Upper lobe of left lung (tissue), 6 donors: ENCODE measurements around the gene MTAP. TPM values are rescaled to one million over a fixed set of nuclear protein-coding genes. Genes with fewer than 3 reads are reported as not detected.

Experiments used
- ATAC-seq, 2 donors: fragments of 200-7000 bp; cut with Tn5 transposase; one replicate each; pipeline ENCODE4 v1.9.1; 2022; ENCODE audit warnings: mild to moderate bottlenecking in 2 of 2, moderate library complexity in 2 of 2; ENCODE audit not compliant: low FRiP score in 2 of 2
- DNase-seq, 2 donors: peaks; one replicate each; pipeline ENCODE4 v3.0.0-alpha.2; 2019 to 2020
- H3K27ac ChIP-seq, 4 donors: fragments of 200-600 bp; sonication (generic); one replicate each; pipeline ENCODE4 v1.5.1; 2016 to 2019
- H3K27me3 ChIP-seq, 4 donors: fragments of 200-600 bp; sonication (generic); one replicate each; pipeline ENCODE4 v1.5.1; 2017 to 2019
- H3K36me3 ChIP-seq, 4 donors: fragments of 200-600 bp; sonication (generic); one replicate each; pipeline ENCODE4 v1.5.1; 2016 to 2019
- H3K4me1 ChIP-seq, 4 donors: fragments of 200-600 bp; sonication (generic); one replicate each; pipeline ENCODE4 v1.5.1; 2018 to 2019
- H3K4me3 ChIP-seq, 4 donors: fragments of 200-600 bp; sonication (generic); one replicate each; pipeline ENCODE4 v1.5.1; 2017 to 2019; ENCODE audit warnings: mild to moderate bottlenecking in 2 of 4, moderate library complexity in 1 of 4
- H3K9me3 ChIP-seq, 4 donors: fragments of 200-600 bp; sonication (generic); one replicate each; pipeline ENCODE4 v1.5.1; 2018 to 2019
- EP300 ChIP-seq, 4 donors: sonication (generic); formaldehyde crosslinking; IDR thresholded peaks; one replicate each; pipeline ENCODE4 v1.5.1; 2017; ENCODE audit warnings: antibody characterized with exemption in 4 of 4, control low read depth in 2 of 4
- POLR2A ChIP-seq, 4 donors: fragments of 450-650 bp; IDR thresholded peaks; one replicate each; pipeline ENCODE4 v1.5.1; 2016 to 2017; ENCODE audit warnings: antibody characterized with exemption in 4 of 4, mild to moderate bottlenecking in 2 of 4
- POLR2AphosphoS5 ChIP-seq, 2 donors: sonication (generic); formaldehyde crosslinking; IDR thresholded peaks; one replicate each; pipeline ENCODE4 v1.5.1; 2017; ENCODE audit warnings: antibody characterized with exemption in 2 of 2
- WGBS, 2 donors: methylation state at CpG; one replicate each; pipeline ENCODE4 v1.1.5; 2017 to 2018; 5-methylcytosine and 5-hydroxymethylcytosine counted together
- total RNA-seq, 6 donors: library from RNA; depleted of rRNA in 4 of 6; stranded (reverse); fragments of >200 nt in 4 of 6; gene quantifications; one replicate each; pipeline versions ENCODE4 v1.1.0 to v1.2.1, GENCODE V29; 2016 to 2021
- TF ChIP-seq, protein P1 (sequence below), 6 experiments: fragments of 450-650 bp in 4 of 6; fragments of 200-600 bp in 2 of 6; sonication (generic) in 2 of 6; IDR thresholded peaks; one replicate each; pipeline ENCODE4 v1.5.1; 2016 to 2019; ENCODE audit warnings: antibody characterized with exemption in 6 of 6
- donor health status: DM: no; HTN: no; CAD: no; lungs with moderate emphysema.
- donor health status: DM: no; HTN: yes; CAD: no; lungs with severe emphysema.

Gene MTAP
- total RNA-seq, 6 donors from 2014 or later: 10.5 to 35.0 (median 25.7) TPM

DNA sequence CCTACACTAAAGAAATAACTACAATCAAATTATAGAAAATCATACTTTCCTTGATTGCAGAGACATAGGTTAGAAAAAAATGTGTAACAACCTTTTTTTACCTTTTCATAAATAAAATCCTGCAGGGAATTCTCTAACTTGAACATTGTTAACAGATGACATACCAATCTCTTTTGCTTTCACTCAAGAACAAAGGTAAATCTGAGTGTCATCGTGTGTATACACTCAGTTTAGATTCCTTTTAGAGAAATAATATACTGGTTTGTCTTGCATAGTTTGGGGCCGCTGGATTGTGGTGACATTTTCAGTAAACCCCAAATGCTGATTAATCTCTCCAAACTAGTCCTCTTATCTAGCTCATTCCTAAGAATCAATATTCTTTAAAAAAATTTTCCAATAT lies 20.8 kb upstream of the MTAP start:
- TF ChIP-seq EP300 (IDR thresholded peaks at IDR 0.05) (no peak), POLR2AphosphoS5 (IDR thresholded peaks at IDR 0.05) (no peak), POLR2A (IDR thresholded peaks at IDR 0.05) (no peak)
- TF ChIP-seq, protein P1, sequence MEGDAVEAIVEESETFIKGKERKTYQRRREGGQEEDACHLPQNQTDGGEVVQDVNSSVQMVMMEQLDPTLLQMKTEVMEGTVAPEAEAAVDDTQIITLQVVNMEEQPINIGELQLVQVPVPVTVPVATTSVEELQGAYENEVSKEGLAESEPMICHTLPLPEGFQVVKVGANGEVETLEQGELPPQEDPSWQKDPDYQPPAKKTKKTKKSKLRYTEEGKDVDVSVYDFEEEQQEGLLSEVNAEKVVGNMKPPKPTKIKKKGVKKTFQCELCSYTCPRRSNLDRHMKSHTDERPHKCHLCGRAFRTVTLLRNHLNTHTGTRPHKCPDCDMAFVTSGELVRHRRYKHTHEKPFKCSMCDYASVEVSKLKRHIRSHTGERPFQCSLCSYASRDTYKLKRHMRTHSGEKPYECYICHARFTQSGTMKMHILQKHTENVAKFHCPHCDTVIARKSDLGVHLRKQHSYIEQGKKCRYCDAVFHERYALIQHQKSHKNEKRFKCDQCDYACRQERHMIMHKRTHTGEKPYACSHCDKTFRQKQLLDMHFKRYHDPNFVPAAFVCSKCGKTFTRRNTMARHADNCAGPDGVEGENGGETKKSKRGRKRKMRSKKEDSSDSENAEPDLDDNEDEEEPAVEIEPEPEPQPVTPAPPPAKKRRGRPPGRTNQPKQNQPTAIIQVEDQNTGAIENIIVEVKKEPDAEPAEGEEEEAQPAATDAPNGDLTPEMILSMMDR (IDR thresholded peaks at IDR 0.05): no peak
- ATAC-seq (no peak), DNase-seq (no peak)
- Histone ChIP-seq H3K27ac (no peak overlapping the region), H3K4me1 (no peaks in the 10 kb centered on the region), H3K4me3 (no peak overlapping the region), H3K27me3 (no peaks in the 10 kb centered on the region), H3K36me3 (no peaks in the 10 kb centered on the region), H3K9me3 (no peaks in the 10 kb centered on the region)
- 72 to 85% methylated on average over 2 of the region's 2 CpGs for WGBS, 2 donors

DNA sequence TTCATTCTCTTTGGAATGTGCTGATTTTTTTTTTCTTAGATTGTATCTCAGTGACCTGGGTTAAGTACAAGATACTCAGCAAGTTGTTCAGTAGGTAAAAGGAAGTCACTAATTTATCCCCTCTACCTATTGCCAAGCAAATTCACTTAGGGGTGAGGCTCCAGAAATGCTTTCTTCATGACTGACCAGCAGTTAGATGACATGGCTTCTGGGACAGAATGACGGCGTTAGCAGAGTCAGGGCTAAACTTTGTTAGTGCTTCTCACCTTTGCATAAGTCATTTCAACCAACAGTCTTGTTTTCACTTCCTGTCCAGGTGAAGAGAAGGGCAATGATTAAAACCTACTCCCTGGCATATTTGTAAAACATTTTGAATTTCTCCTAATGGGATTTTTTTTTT lies 20.2 kb upstream of the MTAP start:
- WGBS, 2 donors: 80 to 82% methylated on average over 2 of the region's 2 CpGs
- TF ChIP-seq EP300 (IDR thresholded peaks at IDR 0.05): no peak
- no peak for TF ChIP-seq POLR2A (IDR thresholded peaks at IDR 0.05)
- TF ChIP-seq POLR2AphosphoS5 (IDR thresholded peaks at IDR 0.05): no peak
- TF ChIP-seq, protein P1 (IDR thresholded peaks at IDR 0.05): no peak
- DNase-seq: no peak

DNA sequence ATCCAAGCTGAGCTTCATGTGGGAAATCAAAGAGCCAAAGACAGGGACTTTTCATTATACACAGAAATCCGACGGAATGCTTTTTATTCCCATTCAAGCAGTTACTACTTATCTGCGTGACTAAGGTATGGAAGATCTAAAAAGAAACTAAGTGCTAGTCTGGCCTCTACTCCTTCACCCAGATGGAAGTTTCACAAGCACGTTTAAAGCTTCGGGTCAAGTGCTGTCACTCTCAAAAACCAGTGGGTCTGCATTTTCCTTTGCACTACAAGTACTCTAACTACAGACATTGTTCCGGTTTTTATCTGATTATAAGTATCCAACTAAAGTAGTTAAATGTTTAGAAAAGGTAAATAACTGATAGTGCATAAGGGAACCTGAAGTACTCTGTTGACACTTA lies 13.7 kb upstream of the MTAP start:
- ATAC-seq (peak; percentile 8 to 52), DNase-seq (no peak)
- Histone ChIP-seq H3K27ac (no peak overlapping the region), H3K4me3 (no peak overlapping the region), H3K4me1 (peaks cover 0 to 9% (median 0%) of the 10 kb centered on the region in 4 donors), H3K36me3 (no peaks in the 10 kb centered on the region), H3K27me3 (no peaks in the 10 kb centered on the region), H3K9me3 (no peaks in the 10 kb centered on the region)
- WGBS, 2 donors: 41 to 56% methylated on average over 6 of the region's 6 CpGs
- TF ChIP-seq EP300 (IDR thresholded peaks at IDR 0.05): no peak

More for the DNA sequence above, 20.2 kb upstream of the MTAP start:
- H3K9me3 ChIP-seq: no peaks in the 10 kb centered on the region
- H3K36me3 ChIP-seq: no peaks in the 10 kb centered on the region
- H3K4me3 ChIP-seq: no peak overlapping the region
- no peaks in the 10 kb centered on the region for H3K27me3 ChIP-seq
- no peak overlapping the region for H3K27ac ChIP-seq
- no peak for ATAC-seq
- no peaks in the 10 kb centered on the region for H3K4me1 ChIP-seq

DNA sequence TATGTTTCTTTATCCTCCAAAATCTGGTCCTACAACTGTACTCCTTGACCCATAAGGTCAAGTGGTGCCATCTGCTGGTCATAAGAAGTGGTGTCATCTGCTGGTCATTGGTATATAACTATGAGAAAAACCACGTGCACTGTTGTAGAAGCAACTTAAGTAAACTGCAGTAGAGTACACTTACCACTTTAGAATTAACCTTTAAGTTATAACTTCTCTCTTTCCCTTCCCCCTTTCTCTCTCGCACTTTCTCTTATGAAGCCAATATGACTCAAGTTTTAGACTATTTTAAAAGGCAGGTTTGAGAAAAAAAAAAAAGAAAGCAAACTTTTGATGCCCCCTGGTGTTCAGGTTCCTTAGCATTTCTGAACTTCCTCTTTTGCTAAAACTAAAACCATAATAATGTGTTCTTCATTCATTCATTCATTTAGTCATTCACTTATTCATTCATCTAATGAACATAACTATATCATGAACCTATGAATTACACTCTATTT lies 12.8 kb upstream of the MTAP start:
- Histone ChIP-seq H3K9me3 (no peaks in the 10 kb centered on the region), H3K4me3 (peak overlapping the region in 1 of 4 donors; percentile 12), H3K4me1 (peaks cover 0 to 9% (median 0%) of the 10 kb centered on the region in 4 donors), H3K27ac (no peak overlapping the region), H3K27me3 (no peaks in the 10 kb centered on the region), H3K36me3 (no peaks in the 10 kb centered on the region)
- WGBS, 2 donors: 0% methylated on average over 2 of the region's 2 CpGs
- peak in 1 of 2 donors; percentile 65 for DNase-seq
- TF ChIP-seq, protein P1 (IDR thresholded peaks at IDR 0.05): peak; percentile 50 to 82 (median 72)
- no peak for TF ChIP-seq EP300 (IDR thresholded peaks at IDR 0.05)
- ATAC-seq: peak; percentile 89 to 94

DNA sequence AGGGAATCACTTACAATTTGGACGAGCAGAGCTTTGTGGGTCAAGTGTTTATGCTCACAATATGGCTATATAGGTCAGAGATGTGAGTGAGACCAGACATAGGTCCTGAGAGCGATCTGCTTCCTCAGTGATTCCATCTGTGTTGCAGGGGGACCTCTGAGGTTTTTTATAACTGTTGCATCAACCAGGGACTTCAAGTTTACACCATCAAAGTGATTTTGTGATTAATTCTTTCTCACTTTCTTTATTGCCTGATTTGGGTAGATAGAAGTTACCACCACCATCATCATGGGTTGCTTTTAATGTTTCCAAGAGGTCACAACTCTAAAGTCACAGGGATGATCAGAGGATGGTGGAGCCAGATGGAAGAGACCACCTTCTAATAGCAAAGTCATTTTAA lies 7.0 kb upstream of the MTAP start:
- ATAC-seq: no peak
- Histone ChIP-seq H3K36me3 (no peaks in the 10 kb centered on the region), H3K4me3 (no peak overlapping the region), H3K27me3 (no peaks in the 10 kb centered on the region), H3K9me3 (no peaks in the 10 kb centered on the region), H3K27ac (no peak overlapping the region), H3K4me1 (no peaks in the 10 kb centered on the region)
- TF ChIP-seq POLR2AphosphoS5 (IDR thresholded peaks at IDR 0.05) (no peak), EP300 (IDR thresholded peaks at IDR 0.05) (no peak), POLR2A (IDR thresholded peaks at IDR 0.05) (no peak)
- TF ChIP-seq, protein P1 (IDR thresholded peaks at IDR 0.05): no peak
- DNase-seq: no peak
- WGBS, 2 donors: 58 to 67% methylated on average over 2 of the region's 2 CpGs
